DND-41 (cell line): ENCODE measurements around the gene EFEMP2.

Experiments
- EZH2 ChIP-seq: IDR thresholded peaks from 3 replicates; pipeline ENCODE4 v1.6.1; 2012; ENCODE audit warnings: borderline replicate concordance, low read depth, mild to moderate bottlenecking, moderate library complexity, low read length, inconsistent platforms; ENCODE audit not compliant: severe bottlenecking
- TF ChIP-seq, protein P1 (sequence below): IDR thresholded peaks from 2 replicates; pipeline ENCODE4 v1.5.1; 2012; ENCODE audit warnings: borderline replicate concordance, low read length, moderate library complexity, mild to moderate bottlenecking; ENCODE audit not compliant: poor library complexity, severe bottlenecking; ENCODE audit errors: extremely low read depth

DNA sequence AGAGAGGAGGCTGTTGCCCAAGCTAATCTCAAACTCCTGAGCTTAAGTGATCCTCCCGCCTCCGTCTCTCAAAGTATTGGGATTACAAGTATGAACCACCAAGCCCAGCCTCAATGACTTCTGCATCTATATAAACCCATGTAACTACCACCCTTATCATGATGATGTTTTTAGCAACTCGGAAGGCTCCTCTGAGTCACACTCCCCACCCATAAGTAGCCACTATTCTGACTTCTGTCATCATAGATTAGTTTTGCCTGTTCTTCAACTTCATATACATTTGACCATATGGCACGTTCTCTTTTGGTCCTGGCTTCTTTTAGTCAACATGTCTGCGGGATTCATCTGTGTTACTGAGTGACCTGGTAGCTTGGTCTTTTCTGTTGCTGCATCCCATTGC, 34.0 kb upstream of the EFEMP2 start:
- TF ChIP-seq, protein P1, sequence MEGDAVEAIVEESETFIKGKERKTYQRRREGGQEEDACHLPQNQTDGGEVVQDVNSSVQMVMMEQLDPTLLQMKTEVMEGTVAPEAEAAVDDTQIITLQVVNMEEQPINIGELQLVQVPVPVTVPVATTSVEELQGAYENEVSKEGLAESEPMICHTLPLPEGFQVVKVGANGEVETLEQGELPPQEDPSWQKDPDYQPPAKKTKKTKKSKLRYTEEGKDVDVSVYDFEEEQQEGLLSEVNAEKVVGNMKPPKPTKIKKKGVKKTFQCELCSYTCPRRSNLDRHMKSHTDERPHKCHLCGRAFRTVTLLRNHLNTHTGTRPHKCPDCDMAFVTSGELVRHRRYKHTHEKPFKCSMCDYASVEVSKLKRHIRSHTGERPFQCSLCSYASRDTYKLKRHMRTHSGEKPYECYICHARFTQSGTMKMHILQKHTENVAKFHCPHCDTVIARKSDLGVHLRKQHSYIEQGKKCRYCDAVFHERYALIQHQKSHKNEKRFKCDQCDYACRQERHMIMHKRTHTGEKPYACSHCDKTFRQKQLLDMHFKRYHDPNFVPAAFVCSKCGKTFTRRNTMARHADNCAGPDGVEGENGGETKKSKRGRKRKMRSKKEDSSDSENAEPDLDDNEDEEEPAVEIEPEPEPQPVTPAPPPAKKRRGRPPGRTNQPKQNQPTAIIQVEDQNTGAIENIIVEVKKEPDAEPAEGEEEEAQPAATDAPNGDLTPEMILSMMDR = no peak
- TF ChIP-seq EZH2 = no peak
